ENCODE data around the gene ZC3H12D.
"Not testable (repeated sequence)": the region's sequence is repeated elsewhere in the genome, so short reads cannot be mapped to it uniquely, and the experiment has no call there.

The ZC3H12D gene

GRCh38 chr6:149449831-149450678 is 34.8 kb downstream of the ZC3H12D start:
- Mint-ChIP-seq H3K4me1 (peaks cover 1 to 37% of the 10 kb centered on the region in 2 donors), H3K27ac (peak overlapping the region; percentile 20), H3K36me3 (peaks cover 17 to 21% of the 10 kb centered on the region in 2 donors), H3K9me3 (no peaks in the 10 kb centered on the region), H3K27me3 (no peaks in the 10 kb centered on the region), H3K4me3 (peak overlapping the region; percentile 36 to 68)
- no peak for DNase-seq
- ATAC-seq (replicated peaks), result no peak

GRCh38 chr6:149448821-149449453 is 35.9 kb downstream of the ZC3H12D start:
- ATAC-seq (replicated peaks) (no peak), DNase-seq (no peak)
- Mint-ChIP-seq H3K9me3 (no peaks in the 10 kb centered on the region), H3K4me1 (peaks cover 1 to 37% of the 10 kb centered on the region in 2 donors), H3K36me3 (peaks cover 15 to 18% of the 10 kb centered on the region in 2 donors), H3K4me3 (no peak overlapping the region), H3K27ac (peak overlapping the region; percentile 5), H3K27me3 (no peaks in the 10 kb centered on the region)

GRCh38 chr6:149446791-149447376 is 37.9 kb downstream of the ZC3H12D start:
- peaks cover 12 to 16% of the 10 kb centered on the region in 2 donors for H3K36me3 Mint-ChIP-seq
- ATAC-seq (replicated peaks), result no peak
- no peak overlapping the region for H3K27ac Mint-ChIP-seq
- DNase-seq, result no peak
- H3K27me3 Mint-ChIP-seq, result no peaks in the 10 kb centered on the region
- no peak overlapping the region for H3K4me3 Mint-ChIP-seq
- no peaks in the 10 kb centered on the region for H3K9me3 Mint-ChIP-seq
- peaks cover 6 to 48% of the 10 kb centered on the region in 2 donors for H3K4me1 Mint-ChIP-seq

GRCh38 chr6:149445573-149445972 is 39.2 kb downstream of the ZC3H12D start:
- Mint-ChIP-seq H3K9me3 (no peaks in the 10 kb centered on the region), H3K4me1 (peaks cover 13 to 52% of the 10 kb centered on the region in 2 donors), H3K27me3 (no peaks in the 10 kb centered on the region), H3K36me3 (peaks cover 10 to 14% of the 10 kb centered on the region in 2 donors), H3K27ac (peak overlapping the region; percentile 67), H3K4me3 (no peak overlapping the region)
- ATAC-seq (replicated peaks) (peak in 1 of 2 donors; percentile 33), DNase-seq (no peak)

DNA sequence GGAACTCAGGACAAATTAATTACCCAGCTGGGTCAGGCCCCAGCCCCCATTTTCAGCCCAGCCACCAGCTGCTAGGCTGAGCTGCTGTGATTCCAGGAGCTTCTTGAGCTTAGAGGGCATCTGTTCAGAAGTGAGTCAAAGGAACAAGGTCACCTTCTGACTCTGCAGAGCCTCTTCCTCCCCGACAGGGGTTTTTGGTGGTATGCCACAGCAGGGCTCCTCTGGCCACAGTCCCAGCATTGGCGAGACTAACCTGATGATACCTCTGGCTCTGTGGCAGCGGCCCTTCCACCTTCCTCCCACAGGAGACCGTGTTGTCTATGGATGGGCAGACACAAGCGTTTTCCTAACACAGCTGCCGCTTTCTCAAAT is 39.7 kb downstream of the ZC3H12D start:
- no peak for DNase-seq

DNA sequence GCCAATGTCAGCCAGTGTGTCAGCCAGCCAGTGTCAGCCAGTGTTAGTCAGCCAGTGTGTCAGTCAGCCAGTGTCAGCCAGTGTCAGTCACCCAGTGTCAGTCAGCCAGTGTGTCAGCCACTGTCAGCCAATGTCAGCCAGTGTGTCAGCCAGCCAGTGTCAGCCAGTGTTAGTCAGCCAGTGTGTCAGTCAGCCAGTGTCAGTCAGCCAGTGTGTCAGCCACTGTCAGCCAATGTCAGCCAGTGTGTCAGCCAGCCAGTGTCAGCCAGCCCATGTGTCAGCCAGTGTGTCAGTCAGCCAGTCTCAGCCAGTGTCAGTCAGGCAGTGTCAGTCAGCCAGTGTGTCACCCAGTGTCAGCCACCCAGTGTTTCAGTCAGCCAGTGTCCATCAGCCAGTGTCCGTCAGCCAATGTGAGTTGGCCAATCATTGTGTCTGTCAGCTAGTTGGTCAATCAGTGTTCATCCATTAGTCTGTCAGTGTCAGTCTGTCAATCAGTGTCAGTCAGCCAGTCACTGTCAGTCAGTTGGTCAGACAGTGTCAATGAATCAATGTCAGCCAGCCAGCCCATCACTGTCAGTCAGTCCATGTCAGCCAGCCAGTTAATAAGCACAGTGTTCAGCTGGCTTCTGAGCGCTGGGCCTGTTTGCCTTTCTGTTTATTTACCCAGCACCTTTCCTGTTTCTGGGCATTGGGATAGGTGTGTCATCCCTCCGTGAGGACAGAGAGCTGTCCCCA is 40.3 kb downstream of the ZC3H12D start:
- H3K36me3 Mint-ChIP-seq; DNase-seq; ATAC-seq (replicated peaks); H3K27ac Mint-ChIP-seq; H3K4me3 Mint-ChIP-seq; H3K9me3 Mint-ChIP-seq; H3K27me3 Mint-ChIP-seq: not testable (repeated sequence)
- H3K4me1 Mint-ChIP-seq, result peaks cover 18 to 49% of the 10 kb centered on the region in 2 donors

More for the DNA sequence above, 39.7 kb downstream of the ZC3H12D start:
- Mint-ChIP-seq H3K27me3 (no peaks in the 10 kb centered on the region), H3K4me1 (peaks cover 13 to 50% of the 10 kb centered on the region in 2 donors), H3K4me3 (no peak overlapping the region), H3K9me3 (no peaks in the 10 kb centered on the region), H3K36me3 (peaks cover 9 to 10% of the 10 kb centered on the region in 2 donors), H3K27ac (peak overlapping the region; percentile 67)
- peak; percentile 69 to 82 for ATAC-seq (replicated peaks)

DNA sequence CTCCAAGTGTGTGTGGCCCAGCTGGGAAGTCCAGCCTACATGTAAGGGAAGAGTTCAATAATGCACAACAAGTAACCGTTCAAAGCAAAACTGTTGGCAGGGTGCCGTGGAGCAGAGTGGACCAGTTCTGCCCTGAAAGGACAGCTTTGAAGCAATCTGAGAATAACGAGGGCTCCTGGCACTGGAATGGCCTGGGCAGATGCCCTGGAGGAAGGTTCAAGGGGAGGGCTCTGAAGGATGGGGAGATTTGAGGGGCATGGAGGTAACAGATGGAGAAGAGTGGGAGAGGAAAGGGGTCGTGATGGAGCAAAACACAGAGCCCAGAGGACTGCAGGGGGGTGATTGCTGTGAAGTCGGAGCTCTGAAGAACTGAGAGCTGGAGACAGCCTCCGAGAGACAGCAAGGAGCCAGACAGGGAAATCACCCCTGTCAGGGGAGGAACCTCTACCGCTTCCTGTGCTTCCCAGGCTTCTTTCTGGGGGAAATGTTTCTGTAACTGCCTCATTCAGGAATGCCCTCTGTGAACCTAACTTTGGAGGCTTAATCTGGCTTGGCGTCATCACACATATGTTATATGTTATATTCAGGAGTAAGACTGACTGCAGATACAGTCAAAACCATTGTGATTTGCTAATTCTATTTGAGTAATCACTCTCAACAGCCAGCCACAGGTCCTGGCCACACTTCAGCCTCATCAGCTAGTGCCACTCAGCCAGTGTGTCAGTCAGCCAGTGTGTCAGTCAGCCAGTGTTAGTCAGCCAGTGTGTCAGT is 41.2 kb downstream of the ZC3H12D start:
- no peak overlapping the region for H3K27ac Mint-ChIP-seq
- DNase-seq, result no peak
- peaks cover 4 to 9% of the 10 kb centered on the region in 2 donors for H3K36me3 Mint-ChIP-seq
- H3K4me1 Mint-ChIP-seq, result peaks cover 27 to 49% of the 10 kb centered on the region in 2 donors
- no peaks in the 10 kb centered on the region for H3K9me3 Mint-ChIP-seq
- no peaks in the 10 kb centered on the region for H3K27me3 Mint-ChIP-seq
- H3K4me3 Mint-ChIP-seq, result no peak overlapping the region
- peak; percentile 31 to 34 for ATAC-seq (replicated peaks)

DNA sequence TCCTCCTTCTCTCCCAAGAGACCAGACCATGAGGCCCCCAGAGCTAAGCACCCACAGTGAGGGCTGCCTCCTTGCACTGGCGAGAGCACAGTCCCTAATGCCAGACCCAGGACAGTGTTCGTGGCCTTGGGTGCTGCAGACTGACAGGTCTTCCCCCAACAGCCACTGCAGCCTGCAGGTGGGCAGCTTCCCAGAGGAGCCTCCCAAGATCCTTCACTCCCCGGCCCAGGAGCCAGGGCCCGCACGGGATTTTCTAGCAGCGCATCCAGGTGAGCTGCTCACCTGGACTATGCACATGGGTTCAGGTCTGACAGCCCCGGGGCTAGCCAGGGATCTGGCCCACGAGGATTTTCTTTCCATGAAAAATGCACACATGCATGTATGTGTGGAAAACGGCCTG is 43.1 kb downstream of the ZC3H12D start:
- Mint-ChIP-seq H3K36me3 (peaks cover 0 to 5% of the 10 kb centered on the region in 2 donors), H3K9me3 (no peaks in the 10 kb centered on the region), H3K27ac (no peak overlapping the region), H3K27me3 (no peaks in the 10 kb centered on the region), H3K4me1 (peaks cover 40 to 52% of the 10 kb centered on the region in 2 donors), H3K4me3 (no peak overlapping the region)
- no peak for ATAC-seq (replicated peaks)
- no peak for DNase-seq

DNA sequence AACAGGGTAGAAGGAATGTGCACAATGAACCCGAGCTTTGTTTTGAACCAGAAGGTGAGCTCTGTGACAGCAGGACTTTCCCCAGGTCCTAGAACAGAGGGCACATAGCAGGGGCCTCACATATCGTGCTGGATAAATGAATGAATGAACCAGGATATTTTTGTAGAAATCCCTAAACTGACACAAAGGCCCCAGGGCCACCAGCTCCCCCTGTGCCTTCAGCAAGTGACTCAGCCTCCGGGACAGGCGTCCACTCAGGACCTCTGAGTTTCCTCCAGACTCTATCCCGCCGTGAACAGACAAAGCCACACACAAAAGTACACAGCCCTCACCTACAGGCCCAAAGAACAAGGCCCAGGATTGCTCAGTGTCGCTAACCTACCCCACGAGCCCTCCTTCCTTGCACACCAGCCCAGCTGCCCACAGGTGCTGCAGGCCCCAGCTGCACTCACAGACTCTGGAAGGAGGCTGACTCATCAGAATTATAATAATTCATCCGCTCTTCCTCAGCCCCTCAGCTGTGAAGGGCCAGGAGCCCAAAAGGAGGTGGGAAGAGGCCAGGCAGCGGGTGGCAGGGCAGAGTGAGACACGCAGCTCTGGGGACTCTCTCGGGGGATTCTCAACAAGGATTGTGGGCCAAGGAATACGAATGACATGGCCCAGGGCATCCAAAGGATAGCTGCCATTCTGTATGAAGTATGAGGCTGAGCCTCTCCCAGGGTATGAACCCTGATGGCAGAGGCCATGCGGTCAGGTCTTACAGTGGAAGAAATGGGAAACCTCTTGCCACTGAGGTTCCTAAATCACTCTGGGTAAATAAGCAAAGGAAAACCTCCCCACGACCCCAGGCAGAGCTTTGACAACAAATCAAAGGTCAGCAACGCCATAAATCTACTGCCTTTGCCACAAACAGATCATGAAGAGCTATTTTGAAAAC is 43.8 kb downstream of the ZC3H12D start:
- no peak for DNase-seq
- H3K36me3 Mint-ChIP-seq, result no peaks in the 10 kb centered on the region
- H3K4me1 Mint-ChIP-seq, result peaks cover 40 to 46% of the 10 kb centered on the region in 2 donors
- no peak for ATAC-seq (replicated peaks)
- H3K4me3 Mint-ChIP-seq, result no peak overlapping the region
- H3K27me3 Mint-ChIP-seq, result no peaks in the 10 kb centered on the region
- peak overlapping the region; percentile 31 for H3K27ac Mint-ChIP-seq
- H3K9me3 Mint-ChIP-seq, result no peaks in the 10 kb centered on the region

- H3K36me3 Mint-ChIP-seq, result no peaks in the 10 kb centered on the region
- peaks cover 39 to 46% of the 10 kb centered on the region in 2 donors for H3K4me1 Mint-ChIP-seq
- no peaks in the 10 kb centered on the region for H3K9me3 Mint-ChIP-seq
- DNase-seq (no peak), ATAC-seq (replicated peaks) (no peak)
- no peaks in the 10 kb centered on the region for H3K27me3 Mint-ChIP-seq
- peak overlapping the region; percentile 31 for H3K27ac Mint-ChIP-seq
- H3K4me3 Mint-ChIP-seq, result no peak overlapping the region
Measured at GRCh38 chr6:149439626-149440025, 45.2 kb downstream of the ZC3H12D start.

- Mint-ChIP-seq H3K27ac (peak overlapping the region; percentile 31), H3K9me3 (no peaks in the 10 kb centered on the region), H3K27me3 (no peaks in the 10 kb centered on the region), H3K4me1 (peaks cover 39 to 46% of the 10 kb centered on the region in 2 donors), H3K36me3 (no peaks in the 10 kb centered on the region), H3K4me3 (no peak overlapping the region)
- ATAC-seq (replicated peaks) (peak; percentile 84 to 88), DNase-seq (no peak)
Measured at GRCh38 chr6:149438855-149439254, 46.0 kb downstream of the ZC3H12D start.

- DNase-seq (no peak), ATAC-seq (replicated peaks) (no peak)
- no peak overlapping the region for H3K4me3 Mint-ChIP-seq
- no peak overlapping the region for H3K27ac Mint-ChIP-seq
- no peaks in the 10 kb centered on the region for H3K9me3 Mint-ChIP-seq
- H3K36me3 Mint-ChIP-seq, result no peaks in the 10 kb centered on the region
- H3K4me1 Mint-ChIP-seq, result peaks cover 34 to 35% of the 10 kb centered on the region in 2 donors
- no peaks in the 10 kb centered on the region for H3K27me3 Mint-ChIP-seq
Measured at GRCh38 chr6:149437212-149437611, 47.6 kb downstream of the ZC3H12D start.

DNA sequence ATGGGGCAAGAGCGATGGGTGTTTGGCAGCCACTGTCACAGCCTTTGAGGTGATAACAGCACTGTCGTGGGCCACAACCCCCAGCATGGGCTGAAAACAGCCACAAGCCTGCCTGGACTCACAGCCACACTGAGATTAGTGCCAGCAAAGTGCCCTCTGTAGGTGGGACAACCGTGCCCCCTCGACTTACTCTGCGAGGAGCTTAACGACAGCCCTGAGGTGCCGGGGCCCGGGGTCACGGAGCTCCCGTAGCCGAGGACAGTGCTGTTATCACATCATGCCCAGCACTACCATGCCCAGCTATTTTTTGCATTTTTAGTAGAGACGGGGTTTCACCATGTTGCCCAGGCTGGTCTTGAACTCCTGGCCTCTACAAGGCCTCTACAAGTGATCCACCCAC is 48.2 kb downstream of the ZC3H12D start:
- Mint-ChIP-seq H3K4me1 (peaks cover 38 to 40% of the 10 kb centered on the region in 2 donors), H3K27me3 (no peaks in the 10 kb centered on the region), H3K4me3 (no peak overlapping the region), H3K36me3 (no peaks in the 10 kb centered on the region), H3K9me3 (no peaks in the 10 kb centered on the region), H3K27ac (no peak overlapping the region)
- ATAC-seq (replicated peaks) (no peak), DNase-seq (no peak)

All from stimulated activated naive B cell treated with anti-CD40 and anti-IgM and Interleukin-4, amounts not matched to agents 10 μg/mL and 1 μg/mL and 100 μg/mL, for 72 hours (primary cell).